Parathyroid adenoma (tissue), 2 donors: ENCODE measurements around the gene MNX1.

Experiments used
- H2AFZ ChIP-seq: fragments of 300-600 bp; sonication (generic); one replicate; pipeline ENCODE4 v1.7.0; 2017; ENCODE audit warnings: antibody characterized with exemption, mild to moderate bottlenecking
- H3K27ac ChIP-seq: fragments of 300-600 bp; sonication (generic); one replicate; pipeline ENCODE4 v1.7.0; 2017
- H3K27me3 ChIP-seq: fragments of 300-600 bp; sonication (generic); one replicate; pipeline ENCODE4 v1.7.0; 2017; ENCODE audit warnings: low read length; ENCODE audit not compliant: control insufficient read depth, insufficient read depth
- H3K36me3 ChIP-seq: fragments of 300-600 bp; sonication (generic); one replicate; pipeline ENCODE4 v1.7.0; 2017; ENCODE audit warnings: low read length; ENCODE audit not compliant: control insufficient read depth, insufficient read depth
- H3K4me1 ChIP-seq: fragments of 300-600 bp; sonication (generic); one replicate; pipeline ENCODE4 v1.7.0; 2017; ENCODE audit warnings: control low read depth
- H3K4me2 ChIP-seq: fragments of 300-600 bp; sonication (generic); one replicate; pipeline ENCODE4 v1.7.0; 2017; ENCODE audit warnings: low read length
- H3K4me3 ChIP-seq: fragments of 300-600 bp; sonication (generic); one replicate; pipeline ENCODE4 v1.7.0; 2017; ENCODE audit warnings: low read depth, low read length
- H3K79me2 ChIP-seq: fragments of 300-600 bp; sonication (generic); one replicate; pipeline ENCODE4 v1.7.0; 2017; ENCODE audit warnings: control low read depth
- H3K9ac ChIP-seq: fragments of 300-600 bp; sonication (generic); one replicate; pipeline ENCODE4 v1.7.0; 2017; ENCODE audit warnings: mild to moderate bottlenecking
- H3K9me3 ChIP-seq: fragments of 300-600 bp; sonication (generic); one replicate; pipeline ENCODE4 v1.7.0; 2017; ENCODE audit warnings: low read length; ENCODE audit not compliant: control insufficient read depth
- CTCF ChIP-seq: fragments of 300-600 bp; sonication (generic); IDR thresholded peaks from one replicate; pipeline ENCODE4 v1.7.0; 2017; ENCODE audit warnings: antibody characterized with exemption, mild to moderate bottlenecking
- donor health status: primary hyperparathyroidism.

Gene MNX1

GRCh38 chr7:157006829-157007469, 3.5 kb downstream of the MNX1 start:
- no peak overlapping the region for H3K9ac ChIP-seq
- peaks cover 44% of the 10 kb centered on the region for H3K27me3 ChIP-seq
- H3K4me2 ChIP-seq = no peak overlapping the region
- H3K27ac ChIP-seq = no peak overlapping the region
- no peak for TF ChIP-seq CTCF
- no peaks in the 10 kb centered on the region for H3K79me2 ChIP-seq
- no peaks in the 10 kb centered on the region for H3K9me3 ChIP-seq
- no peaks in the 10 kb centered on the region for H3K4me1 ChIP-seq
- no peak overlapping the region for H2AFZ ChIP-seq
- H3K36me3 ChIP-seq = no peaks in the 10 kb centered on the region
- no peak overlapping the region for H3K4me3 ChIP-seq

- Histone ChIP-seq H3K79me2 (no peaks in the 10 kb centered on the region), H3K27ac (no peak overlapping the region), H3K27me3 (peaks cover 38% of the 10 kb centered on the region), H3K9ac (no peak overlapping the region), H3K9me3 (no peaks in the 10 kb centered on the region), H2AFZ (no peak overlapping the region), H3K36me3 (no peaks in the 10 kb centered on the region), H3K4me2 (no peak overlapping the region), H3K4me1 (no peaks in the 10 kb centered on the region), H3K4me3 (no peak overlapping the region)
- TF ChIP-seq CTCF = no peak
Observed at GRCh38 chr7:157006205-157006747, 4.2 kb downstream of the MNX1 start.

- Histone ChIP-seq H3K9ac (no peak overlapping the region), H3K27ac (no peak overlapping the region), H3K4me2 (peak overlapping the region; percentile 17), H2AFZ (no peak overlapping the region), H3K4me3 (no peak overlapping the region), H3K36me3 (no peaks in the 10 kb centered on the region), H3K4me1 (no peaks in the 10 kb centered on the region), H3K27me3 (peaks cover 38% of the 10 kb centered on the region), H3K79me2 (no peaks in the 10 kb centered on the region), H3K9me3 (no peaks in the 10 kb centered on the region)
- TF ChIP-seq CTCF = no peak
Observed at GRCh38 chr7:157005456-157006204, 4.8 kb downstream of the MNX1 start.

- Histone ChIP-seq H3K27me3 (peaks cover 38% of the 10 kb centered on the region), H3K4me3 (no peak overlapping the region), H3K9ac (no peak overlapping the region), H3K79me2 (no peaks in the 10 kb centered on the region), H3K4me2 (peak overlapping the region; percentile 35), H3K4me1 (no peaks in the 10 kb centered on the region), H2AFZ (no peak overlapping the region), H3K9me3 (no peaks in the 10 kb centered on the region), H3K27ac (no peak overlapping the region), H3K36me3 (no peaks in the 10 kb centered on the region)
- TF ChIP-seq CTCF = no peak
Observed at GRCh38 chr7:157004521-157005455, 5.7 kb downstream of the MNX1 start.
